GM18909 (cell line): ENCODE measurements around the gene ABCA4.

Source experiments
- ATAC-seq: cut with Tn5 transposase; IDR thresholded peaks from one replicate; pipeline ENCODE4 v1.9.1; 2021; ENCODE audit warnings: mild to moderate bottlenecking; ENCODE audit not compliant: unreplicated experiment, poor library complexity

ABCA4 gene

GRCh38 chr1:94084547-94084946 lies 36.4 kb downstream of the ABCA4 start:
- no peak for ATAC-seq

GRCh38 chr1:94084085-94084484 lies 36.9 kb downstream of the ABCA4 start:
- ATAC-seq: no peak

- no peak for ATAC-seq
These were observed 37.3 kb downstream of the ABCA4 start for GRCh38 chr1:94083681-94084080.

GRCh38 chr1:94081566-94082344 lies 39.2 kb downstream of the ABCA4 start:
- ATAC-seq: no peak

GRCh38 chr1:94079989-94080388 lies 41.0 kb downstream of the ABCA4 start:
- no peak for ATAC-seq

- ATAC-seq: no peak
These were observed 41.6 kb downstream of the ABCA4 start for GRCh38 chr1:94079080-94079940.

- ATAC-seq: no peak
These were observed 48.0 kb downstream of the ABCA4 start for GRCh38 chr1:94072840-94073522.

GRCh38 chr1:94071976-94072375 lies 49.0 kb downstream of the ABCA4 start:
- ATAC-seq: no peak

GRCh38 chr1:94071391-94071790 lies 49.6 kb downstream of the ABCA4 start:
- no peak for ATAC-seq

GRCh38 chr1:94070865-94071264 lies 50.1 kb downstream of the ABCA4 start:
- ATAC-seq: no peak

GRCh38 chr1:94069919-94070285 lies 51.0 kb downstream of the ABCA4 start:
- ATAC-seq: no peak

- no peak for ATAC-seq
These were observed 51.7 kb downstream of the ABCA4 start for GRCh38 chr1:94068999-94069918.

- no peak for ATAC-seq
These were observed 52.6 kb downstream of the ABCA4 start for GRCh38 chr1:94068096-94068998.

GRCh38 chr1:94067196-94067595 lies 53.8 kb downstream of the ABCA4 start:
- no peak for ATAC-seq

- ATAC-seq: no peak
These were observed 57.6 kb downstream of the ABCA4 start for GRCh38 chr1:94063379-94063778.

GRCh38 chr1:94061513-94062443 lies 59.2 kb downstream of the ABCA4 start:
- ATAC-seq: peak; percentile 90

GRCh38 chr1:94060720-94061119 lies 60.2 kb downstream of the ABCA4 start:
- no peak for ATAC-seq

GRCh38 chr1:94058766-94059165 lies 62.2 kb downstream of the ABCA4 start:
- no peak for ATAC-seq
